K562 (cell line): Measurements from ENCODE around the gene CHRNA10. TPM values are rescaled to one million over a fixed set of nuclear protein-coding genes. Genes with fewer than 3 reads are reported as not detected.

Source experiments
- ATAC-seq: fragments of 200-7000 bp; cut with Tn5 transposase; 3 replicates; pipeline ENCODE4 v1.9.1; 2020; ENCODE audit warnings: moderate library complexity
- Bru-seq: library from RNA; stranded (reverse); fragments of 400-500 nt; gene quantifications from one replicate; lab custom pipeline; 2021; lab: Mats Ljungman, UMichigan
- BruChase-seq, 2 experiments: library from RNA; stranded (reverse); fragments of 400-500 nt; gene quantifications; one replicate each; lab custom pipeline; 2021; lab: Mats Ljungman, UMichigan
- BruUV-seq: library from RNA; stranded (reverse); fragments of 400-500 nt; replicated peaks from 2 replicates; lab custom pipeline; 2021; lab: Mats Ljungman, UMichigan
- CTCF ChIA-PET: fragments of 300-600 bp; formaldehyde crosslinking; extraction: SDS; loops from one replicate; lab custom pipeline; 2021; ENCODE audit warnings: low intra/inter-chr PET ratio; lab: Yijun Ruan, JAX
- POLR2A ChIA-PET: fragments of 300-600, 350-650 bp; sonication (Branson Sonifier 250); formaldehyde crosslinking; extraction: SDS; loops from one replicate; lab custom pipeline; 2021; ENCODE audit warnings: antibody characterized with exemption, inconsistent platforms; lab: Yijun Ruan, JAX
- DNase-seq, 4 experiments: peaks; one replicate each; pipeline versions ENCODE4 v3.0.0 to v3.0.0-alpha.2; 2011 to 2018; ENCODE audit warnings: low spot score in 3 of 4, mixed read lengths in 3 of 4; ENCODE audit errors: extremely low read depth in 1 of 4
- FAIRE-seq: peaks from 2 replicates; lab custom pipeline; 2011; peaks lifted over from hg19 to GRCh38; lab: Jason Lieb, UNC
- H2AFZ ChIP-seq: 2 replicates; pipeline ENCODE4 v1.6.0; 2011; ENCODE audit warnings: low read depth, low read length, control low read depth, inconsistent platforms
- H3K27ac ChIP-seq: fragments of 200-600 bp; 3 replicates; pipeline ENCODE4 v1.8.0; 2011; ENCODE audit warnings: low read depth, mild to moderate bottlenecking, control low read depth, inconsistent platforms, low read length, moderate library complexity, mixed read lengths; ENCODE audit errors: extremely low read depth
- H3K27me3 ChIP-seq, 2 experiments: fragments of 300-600 bp in 1 of 2; 2 replicates in 1 of 2; 3 replicates in 1 of 2; pipeline versions ENCODE4 v1.6.0 to v1.8.0; 2011; ENCODE audit warnings: inconsistent platforms in 2 of 2, low read length in 2 of 2, mild to moderate bottlenecking in 1 of 2, mixed read lengths in 1 of 2, moderate library complexity in 1 of 2; ENCODE audit not compliant: control insufficient read depth in 2 of 2, insufficient read depth in 2 of 2
- H3K36me3 ChIP-seq: fragments of 300-600 bp; 3 replicates; pipeline ENCODE4 v1.8.0; 2011; ENCODE audit warnings: mild to moderate bottlenecking, low read length, inconsistent platforms; ENCODE audit not compliant: control insufficient read depth, insufficient read depth
- H3K4me1 ChIP-seq, 2 experiments: fragments of 200-600 bp in 1 of 2; replicated peaks in 1 of 2; 2 replicates in 1 of 2; 3 replicates in 1 of 2; pipeline versions ENCODE4 v1.5.1 to v1.8.0; 2011; ENCODE audit warnings: inconsistent platforms in 2 of 2, low read length in 2 of 2, mild to moderate bottlenecking in 1 of 2, mixed read lengths in 1 of 2, moderate library complexity in 1 of 2; ENCODE audit not compliant: control insufficient read depth in 2 of 2, insufficient read depth in 2 of 2
- H3K4me2 ChIP-seq: 2 replicates; pipeline ENCODE4 v1.6.1; 2011; ENCODE audit warnings: low read length, control low read depth, inconsistent platforms, mixed read lengths; ENCODE audit not compliant: insufficient read depth
- H3K4me3 ChIP-seq: fragments of 200-600 bp; sonication (generic), shearing (Covaris generic); 2 replicates; pipeline ENCODE4 v1.5.1; 2016; ENCODE audit warnings: control low read depth, inconsistent platforms
- H3K79me2 ChIP-seq: fragments of 200-600 bp; 3 replicates; pipeline ENCODE4 v1.8.0; 2011; ENCODE audit warnings: low read length, inconsistent platforms; ENCODE audit not compliant: control insufficient read depth, insufficient read depth
- H3K9ac ChIP-seq, 2 experiments: 2 replicates each; pipeline versions ENCODE4 v1.6.0 to v1.6.1; 2011; ENCODE audit warnings: low read depth in 2 of 2, low read length in 2 of 2, control low read depth in 1 of 2, inconsistent platforms in 1 of 2, mild to moderate bottlenecking in 1 of 2, mixed read lengths in 1 of 2; ENCODE audit not compliant: insufficient read depth in 1 of 2
- H3K9me1 ChIP-seq: one replicate; pipeline ENCODE4 v1.6.0; 2011; ENCODE audit warnings: inconsistent platforms, mild to moderate bottlenecking, low read length, moderate library complexity; ENCODE audit not compliant: control insufficient read depth, insufficient read depth
- H3K9me3 ChIP-seq: replicated peaks from 2 replicates; pipeline ENCODE4 v1.5.1; 2011; ENCODE audit warnings: low read depth, low read length, inconsistent platforms; ENCODE audit not compliant: control insufficient read depth, insufficient read depth
- H4K20me1 ChIP-seq: replicated peaks from 2 replicates; pipeline ENCODE4 v1.6.1; 2011; ENCODE audit warnings: low read length, inconsistent platforms, mixed read lengths; ENCODE audit not compliant: control insufficient read depth, insufficient read depth
- BRF1 ChIP-seq: IDR thresholded peaks from 3 replicates; pipeline ENCODE4 v1.6.1; 2011; ENCODE audit warnings: borderline replicate concordance, mild to moderate bottlenecking; ENCODE audit not compliant: insufficient read length; ENCODE audit errors: extremely low read depth
- CBX2 ChIP-seq: fragments of 200-600 bp; sonication (generic); IDR thresholded peaks from one replicate; pipeline ENCODE4 v1.6.1; 2012; ENCODE audit warnings: mild to moderate bottlenecking, low read length, inconsistent platforms; ENCODE audit not compliant: insufficient read depth, poor library complexity, severe bottlenecking
- COPS2 ChIP-seq: fragments of 450-650 bp; conservative IDR thresholded peaks from 2 replicates; pipeline ENCODE4 v1.6.1; 2016; ENCODE audit warnings: mild to moderate bottlenecking, moderate library complexity
- HBP1 ChIP-seq: fragments of 450-650 bp; formaldehyde crosslinking; IDR thresholded peaks from 2 replicates; pipeline ENCODE4 v1.4.0; 2022; ENCODE audit warnings: missing genetic modification characterization
- KLF10 ChIP-seq: fragments of 250-450 bp; sonication (Bioruptor Pico); IDR thresholded peaks from 2 replicates; pipeline ENCODE4 v1.6.1; 2021; ENCODE audit warnings: matching md5 sums
- MBD2 ChIP-seq: sonication (generic); IDR thresholded peaks from 2 replicates; pipeline ENCODE4 v1.6.1; 2016; ENCODE audit warnings: low read depth, borderline replicate concordance
- OTX1 ChIP-seq: fragments of 450-650 bp; formaldehyde crosslinking; IDR thresholded peaks from 2 replicates; pipeline ENCODE4 v1.4.0; 2022; ENCODE audit warnings: mild to moderate bottlenecking
- POLR2A ChIP-seq: fragments of 450-650 bp; conservative IDR thresholded peaks from 2 replicates; pipeline ENCODE4 v1.6.1; 2016
- POLR2G ChIP-seq: fragments of 200-400 bp; formaldehyde crosslinking; IDR thresholded peaks from 2 replicates; pipeline ENCODE4 v1.6.1; 2017; ENCODE audit warnings: low read depth, mild to moderate bottlenecking, antibody characterized with exemption, low read length, moderate library complexity
- WGBS: fragments of 100-300 bp; shearing (Covaris generic); methylation state at CpG from one replicate; pipeline ENCODE4 v1.1.6; 2016; ENCODE audit warnings: low coverage, mixed read lengths; ENCODE audit not compliant: insufficient coverage; ENCODE audit errors: missing lambda C conversion rate; 5-methylcytosine and 5-hydroxymethylcytosine counted together
- in situ Hi-C: fragments of 300-500 bp; cut with MboI; formaldehyde crosslinking; loops from 4 replicates; pipeline ENCODE4 v1.15.0; 2018; ENCODE audit warnings: inconsistent platforms, mixed read lengths
- intact Hi-C: fragments of 100-400 bp; cut with micrococcal nuclease; formaldehyde crosslinking; loops from 2 replicates; pipeline ENCODE4 v1.14.2; 2022
- long read RNA-seq, 3 experiments: library from polyadenylated mRNA in 2 of 3; library from RNA in 1 of 3; unstranded in 2 of 3; stranded (forward) in 1 of 3; transcript quantifications; one replicate each; pipeline ENCODE4 v2.0.0, GENCODE V29; 2019 to 2022
- polyA minus RNA-seq, 3 experiments: library from RNA; depleted of rRNA, polyadenylated mRNA; stranded (reverse); fragments of >200 nt; gene quantifications; 2 replicates each; pipeline ENCODE4 v1.2.3, GENCODE V29; 2011
- polyA plus RNA-seq, 8 experiments: library from polyadenylated mRNA; depleted of rRNA in 4 of 8; stranded (reverse) in 5 of 8; unstranded in 3 of 8; fragments of >200 nt; fragmentation: Nextera tagmentation in 2 of 8; fragmentation: Illumina TruSeq in 1 of 8; extraction: Ambion mirVana in 2 of 8; extraction: Trizol in 1 of 8; gene quantifications; 2 replicates each; pipeline versions ENCODE4 v1.2.1 to v1.2.3, GENCODE V29; 2011 to 2014; ENCODE audit warnings: inconsistent platforms in 1 of 8, missing spikeins in 1 of 8
- total RNA-seq, 7 experiments: library from RNA; depleted of rRNA in 6 of 7; stranded (reverse); fragments of >200 nt in 6 of 7; fragmentation: Illumina TruSeq in 2 of 7; extraction: Trizol in 2 of 7; gene quantifications; 2 replicates each; pipeline versions ENCODE4 v1.2.1 to v1.2.3, GENCODE V29; 2011 to 2021; ENCODE audit warnings: low replicate concordance in 1 of 7
- TF ChIP-seq, protein P1 (sequence below): fragments of 450-650 bp; IDR thresholded peaks from one replicate; pipeline ENCODE4 v1.6.1; 2018; ENCODE audit warnings: mild to moderate bottlenecking, moderate library complexity; ENCODE audit not compliant: partially characterized antibody
- TF ChIP-seq, protein P2 (sequence below): IDR thresholded peaks from 2 replicates; pipeline ENCODE4 v1.6.1; 2012; ENCODE audit warnings: low read depth, low read length, improper control_type of control experiment, borderline replicate concordance

Gene CHRNA10
- 4.6 and 11.8 TPM in 2 replicates for total RNA-seq (2011; cell fraction: chromatin; rRNA removed; ENCODE audit: low replicate concordance)
- total RNA-seq (2011; cell fraction: nucleolus; rRNA removed): 5.3 and 6.8 TPM in 2 replicates
- 6.5 and 9.2 TPM in 2 replicates for total RNA-seq (2011; cell fraction: nucleoplasm; rRNA removed)
- total RNA-seq (2014; rRNA removed) (0.82 and 0.90 TPM in 2 replicates), total RNA-seq (2014; rRNA removed; fragmentation: Illumina TruSeq; extraction: Trizol) (0.65 and 0.67 TPM in 2 replicates), total RNA-seq (2015; rRNA removed; fragmentation: Illumina TruSeq; extraction: Trizol) (1.8 and 1.9 TPM in 2 replicates), total RNA-seq (2021) (1.4 and 1.5 TPM in 2 replicates), polyA plus RNA-seq (2011; rRNA removed) (0.81 and 1.3 TPM in 2 replicates), polyA plus RNA-seq (2014; fragmentation: Illumina TruSeq; extraction: Trizol) (0.67 and 0.79 TPM in 2 replicates), polyA plus RNA-seq (2014; fragmentation: Nextera tagmentation; extraction: Ambion mirVana) (under 1 TPM; 0.35 to 0.42 TPM), polyA plus RNA-seq (2014; rRNA removed) (1.7 and 2.3 TPM in 2 replicates), polyA minus RNA-seq (2011; rRNA and poly(A)+ RNA removed) (0.63 and 0.90 TPM in 2 replicates), Bru-seq, nascent RNA (percentile 52 among the genes with signal in this experiment), BruChase-seq, experiment 1, labeled RNA remaining after a 2-hour chase (percentile 58 among the genes with signal in this experiment), BruChase-seq, experiment 2, labeled RNA remaining after a 6-hour chase (percentile 56 among the genes with signal in this experiment)
- 1.1 TPM in 2 replicates for polyA plus RNA-seq (2011; cell fraction: cytosol; rRNA removed)
- polyA plus RNA-seq (2011; cell fraction: nucleus; rRNA removed): 4.6 and 8.1 TPM in 2 replicates
- polyA plus RNA-seq (2012): 0.70 and 1.3 TPM in 2 replicates
- polyA minus RNA-seq (2011; cell fraction: cytosol; rRNA and poly(A)+ RNA removed): not detected in 2 replicates
- polyA minus RNA-seq (2011; cell fraction: nucleus; rRNA and poly(A)+ RNA removed): 2.2 and 3.6 TPM in 2 replicates
- long read RNA-seq, experiment 1: 0 reads
- long read RNA-seq, experiment 2, partial matches to known transcripts: 1 of 1 reads
- long read RNA-seq, experiment 2, other reads (novel, unspliced or antisense): 0 of 1 reads
- long read RNA-seq, experiment 3: 0 reads

DNA sequence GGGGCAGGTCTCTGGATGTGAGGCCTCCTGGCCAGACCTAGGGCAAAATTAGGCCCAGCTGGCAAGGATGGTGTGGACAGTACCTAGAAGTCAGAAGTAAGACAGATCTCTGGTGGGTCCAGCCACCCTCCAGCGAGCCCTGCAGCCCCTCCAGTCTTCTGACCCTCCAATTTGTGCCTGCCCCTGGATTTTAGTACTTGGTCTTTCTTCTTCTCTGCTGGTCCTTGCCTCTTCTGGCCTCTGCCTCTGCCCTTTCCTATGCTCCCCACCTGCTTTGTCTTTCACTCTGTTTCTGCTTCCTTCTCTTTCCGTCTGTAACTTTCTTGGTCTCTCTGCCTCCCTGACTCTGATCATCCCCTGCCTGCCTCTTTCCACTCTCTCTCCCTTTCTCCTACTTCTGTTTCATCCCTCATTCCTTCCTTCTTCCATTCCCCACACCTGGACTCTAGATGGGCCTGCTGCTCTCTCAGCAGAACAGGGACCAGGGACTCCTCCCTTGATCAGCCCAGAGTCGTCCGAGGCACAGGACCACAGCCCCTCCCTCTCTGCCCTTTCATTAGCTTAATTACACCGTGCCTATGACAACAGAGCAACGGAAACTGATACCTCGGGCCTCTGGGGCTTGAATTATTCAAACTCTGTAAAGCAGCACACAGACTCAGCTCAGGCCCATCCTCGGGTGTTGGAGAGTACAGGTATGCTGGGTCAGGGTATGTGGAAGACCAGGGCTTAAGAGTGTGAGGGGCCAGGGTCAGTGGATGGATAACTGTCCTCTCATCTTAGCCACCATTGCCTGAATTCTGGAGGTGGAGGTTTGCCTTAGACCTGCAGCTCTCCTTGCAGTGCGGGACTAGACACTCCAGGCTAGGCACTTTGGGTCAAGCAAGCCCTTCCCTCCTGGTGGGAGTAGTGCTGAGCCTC is at the start of gene CHRNA10:
Gene CHRNA10 (minus strand): TSS at position 51 of the 921 bp plus-strand sequence. CDS start 72 bp downstream, outside the sequence.
- H3K4me2 ChIP-seq: no peak within 1 kb of the TSS
- H2AFZ ChIP-seq: no peak within 1 kb of the TSS
- CTCF ChIA-PET: no interaction called here
- H3K4me3 ChIP-seq: no peak within 1 kb of the TSS
- no peak for FAIRE-seq
- no peak within 1 kb of the TSS for H3K9ac ChIP-seq
- H3K27ac ChIP-seq: no peak within 1 kb of the TSS
- peaks cover 0 to 8% of the 10 kb centered on the region in 2 experiments; a peak in 1 of 5 replicates for H3K4me1 ChIP-seq
- H4K20me1 ChIP-seq: no peaks in the 10 kb centered on the region; the same call in 1 of the 2 replicates
- H3K27me3 ChIP-seq: no peaks in the 10 kb centered on the region
- DNase-seq: peak in 1 of 4 experiments; percentile 5
- intact Hi-C loops (no loop called here), in situ Hi-C loops (no loop called here)
- peaks cover 66% of the 10 kb centered on the region for H3K36me3 ChIP-seq
- H3K9me3 ChIP-seq: no peaks in the 10 kb centered on the region
- ATAC-seq: no peak
- WGBS: 81% methylated on average over 8 of the region's 9 CpGs
- no TSS peak for BruUV-seq
- no peaks in the 10 kb centered on the region for H3K79me2 ChIP-seq
- POLR2A ChIA-PET: interaction anchor here (0.6 to 1.0 kb wide), 2 partner anchors 12 to 13 kb away, joined by 3 to 5 read pairs; no protein-coding TSS in a partner anchor
- H3K9me1 ChIP-seq: peaks cover 3% of the 10 kb centered on the region
- TF ChIP-seq POLR2A: peak; percentile 49; the same call in 1 of the 2 replicates
- TF ChIP-seq KLF10 (CRISPR knock-in tag): no peak
- no peak for TF ChIP-seq MBD2
- TF ChIP-seq COPS2: no peak
- 0 out of 2 replicates have a peak, but pooled peaks have one; percentile 29 for TF ChIP-seq HBP1
- no peak for TF ChIP-seq CBX2
- TF ChIP-seq, protein P1, sequence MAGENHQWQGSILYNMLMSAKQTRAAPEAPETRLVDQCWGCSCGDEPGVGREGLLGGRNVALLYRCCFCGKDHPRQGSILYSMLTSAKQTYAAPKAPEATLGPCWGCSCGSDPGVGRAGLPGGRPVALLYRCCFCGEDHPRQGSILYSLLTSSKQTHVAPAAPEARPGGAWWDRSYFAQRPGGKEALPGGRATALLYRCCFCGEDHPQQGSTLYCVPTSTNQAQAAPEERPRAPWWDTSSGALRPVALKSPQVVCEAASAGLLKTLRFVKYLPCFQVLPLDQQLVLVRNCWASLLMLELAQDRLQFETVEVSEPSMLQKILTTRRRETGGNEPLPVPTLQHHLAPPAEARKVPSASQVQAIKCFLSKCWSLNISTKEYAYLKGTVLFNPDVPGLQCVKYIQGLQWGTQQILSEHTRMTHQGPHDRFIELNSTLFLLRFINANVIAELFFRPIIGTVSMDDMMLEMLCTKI: no peak
- TF ChIP-seq BRF1: no peak
- TF ChIP-seq POLR2G: no peak
- TF ChIP-seq, protein P2, sequence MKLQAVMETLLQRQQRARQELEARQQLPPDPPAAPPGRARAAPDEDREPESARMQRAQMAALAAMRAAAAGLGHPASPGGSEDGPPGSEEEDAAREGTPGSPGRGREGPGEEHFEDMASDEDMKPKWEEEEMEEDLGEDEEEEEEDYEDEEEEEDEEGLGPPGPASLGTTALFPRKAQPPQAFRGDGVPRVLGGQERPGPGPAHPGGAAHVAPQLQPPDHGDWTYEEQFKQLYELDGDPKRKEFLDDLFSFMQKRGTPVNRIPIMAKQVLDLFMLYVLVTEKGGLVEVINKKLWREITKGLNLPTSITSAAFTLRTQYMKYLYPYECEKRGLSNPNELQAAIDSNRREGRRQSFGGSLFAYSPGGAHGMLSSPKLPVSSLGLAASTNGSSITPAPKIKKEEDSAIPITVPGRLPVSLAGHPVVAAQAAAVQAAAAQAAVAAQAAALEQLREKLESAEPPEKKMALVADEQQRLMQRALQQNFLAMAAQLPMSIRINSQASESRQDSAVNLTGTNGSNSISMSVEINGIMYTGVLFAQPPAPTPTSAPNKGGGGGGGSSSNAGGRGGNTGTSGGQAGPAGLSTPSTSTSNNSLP: no peak
- 0 out of 2 replicates have a peak, but pooled peaks have one; percentile 14 for TF ChIP-seq OTX1 (CRISPR knock-in tag)
